IMR-90 (cell line): ENCODE results near the gene RB1. TPM values are rescaled to one million over a fixed set of nuclear protein-coding genes. Genes with fewer than 3 reads are reported as not detected.

Experiments used
- ATAC-seq: fragments of 200-7000 bp; cut with Tn5 transposase; 2 replicates; pipeline ENCODE4 v1.9.1; 2020; ENCODE audit warnings: low read depth, mild to moderate bottlenecking, moderate library complexity
- BruUV-seq: library from RNA; stranded (reverse); fragments of 400-500 nt; replicated peaks from 2 replicates; lab custom pipeline; 2021; lab: Mats Ljungman, UMichigan
- CTCF ChIA-PET: fragments of 300-600 bp; formaldehyde crosslinking; extraction: SDS; loops from one replicate; lab custom pipeline; 2021; ENCODE audit warnings: antibody characterized with exemption; lab: Yijun Ruan, JAX
- POLR2A ChIA-PET: fragments of 300-600 bp; sonication (Branson Sonifier 250); formaldehyde crosslinking; loops from one replicate; lab custom pipeline; 2022; ENCODE audit warnings: antibody characterized with exemption; ENCODE audit not compliant: unreplicated experiment; lab: Charles Lee
- DNase-seq: peaks from one replicate; pipeline ENCODE4 v3.0.0; 2013
- H2AFZ ChIP-seq: replicated peaks from 2 replicates; pipeline ENCODE3; 2013; ENCODE audit warnings: low read length, mild to moderate bottlenecking; ENCODE audit not compliant: poor library complexity
- H2AK5ac ChIP-seq: 2 replicates; pipeline ENCODE4 v1.6.1; 2013; ENCODE audit warnings: low read depth, low read length, inconsistent platforms
- H2AK9ac ChIP-seq: replicated peaks from 2 replicates; pipeline ENCODE3; 2013; ENCODE audit warnings: mild to moderate bottlenecking, low read depth, low read length, moderate library complexity; ENCODE audit not compliant: poor library complexity
- H2BK120ac ChIP-seq: 2 replicates; pipeline ENCODE4 v1.6.1; 2013; ENCODE audit warnings: low read depth, low read length, inconsistent platforms
- H2BK15ac ChIP-seq: 3 replicates; pipeline ENCODE4 v1.6.1; 2013; ENCODE audit warnings: low read depth, low read length, inconsistent platforms
- H2BK20ac ChIP-seq: 2 replicates; pipeline ENCODE4 v1.6.1; 2013; ENCODE audit warnings: low read depth, mild to moderate bottlenecking, inconsistent platforms, low read length, moderate library complexity
- H2BK5ac ChIP-seq: 2 replicates; pipeline ENCODE4 v1.6.1; 2013; ENCODE audit warnings: mild to moderate bottlenecking, low read depth, low read length, inconsistent platforms; ENCODE audit not compliant: poor library complexity, severe bottlenecking
- H3K14ac ChIP-seq: replicated peaks from 2 replicates; pipeline ENCODE4 v1.6.1; 2013; ENCODE audit warnings: low read depth, low read length, inconsistent platforms
- H3K18ac ChIP-seq: 2 replicates; pipeline ENCODE4 v1.6.1; 2013; ENCODE audit warnings: low read depth, low read length, control low read depth
- H3K23ac ChIP-seq: 2 replicates; pipeline ENCODE4 v1.6.1; 2013; ENCODE audit warnings: low read depth, low read length, inconsistent platforms
- H3K27ac ChIP-seq: 2 replicates; pipeline ENCODE4 v1.5.1; 2013; ENCODE audit warnings: mild to moderate bottlenecking, control low read depth, low read length; ENCODE audit not compliant: insufficient read depth
- H3K27me3 ChIP-seq: 2 replicates; pipeline ENCODE4 v1.6.1; 2013; ENCODE audit warnings: low read length; ENCODE audit not compliant: control insufficient read depth, insufficient read depth
- H3K36me3 ChIP-seq: 2 replicates; pipeline ENCODE4 v1.6.1; 2013; ENCODE audit warnings: low read length, mixed read lengths; ENCODE audit not compliant: control insufficient read depth, insufficient read depth
- H3K4ac ChIP-seq: 2 replicates; pipeline ENCODE4 v1.6.1; 2013; ENCODE audit warnings: low read depth, low read length, inconsistent platforms
- H3K4me1 ChIP-seq: 2 replicates; pipeline ENCODE4 v1.6.1; 2013; ENCODE audit warnings: low read length, mixed read lengths; ENCODE audit not compliant: control insufficient read depth, insufficient read depth
- H3K4me2 ChIP-seq: 2 replicates; pipeline ENCODE4 v1.6.1; 2013; ENCODE audit warnings: low read depth, mild to moderate bottlenecking, control low read depth, low read length, moderate library complexity
- H3K4me3 ChIP-seq: 2 replicates; pipeline ENCODE4 v1.5.1; 2013; ENCODE audit warnings: low read depth, mild to moderate bottlenecking, control low read depth, low read length, moderate library complexity; ENCODE audit not compliant: insufficient read depth
- H3K56ac ChIP-seq: 2 replicates; pipeline ENCODE4 v1.6.1; 2013; ENCODE audit warnings: low read length, inconsistent platforms; ENCODE audit not compliant: insufficient read depth; ENCODE audit errors: extremely low read depth
- H3K79me1 ChIP-seq, 2 experiments: 2 replicates each; pipeline ENCODE4 v1.6.1; 2013; ENCODE audit warnings: low read length in 2 of 2, inconsistent platforms in 1 of 2, low read depth in 1 of 2
- H3K9ac ChIP-seq: 2 replicates; pipeline ENCODE4 v1.6.1; 2013; ENCODE audit warnings: low read depth, low read length, control low read depth
- H3K9me1 ChIP-seq: 2 replicates; pipeline ENCODE4 v1.6.1; 2013; ENCODE audit warnings: low read length, inconsistent platforms; ENCODE audit not compliant: insufficient read depth
- H3K9me3 ChIP-seq: 2 replicates; pipeline ENCODE4 v1.6.1; 2013; ENCODE audit warnings: low read length; ENCODE audit not compliant: control insufficient read depth, insufficient read depth
- H4K20me1 ChIP-seq: 2 replicates; pipeline ENCODE4 v1.6.1; 2013; ENCODE audit warnings: low read length, inconsistent platforms; ENCODE audit not compliant: insufficient read depth
- H4K5ac ChIP-seq: 2 replicates; pipeline ENCODE4 v1.6.1; 2013; ENCODE audit warnings: mild to moderate bottlenecking, low read depth, low read length, control low read depth
- H4K8ac ChIP-seq, 2 experiments: 2 replicates each; pipeline ENCODE4 v1.6.1; 2013; ENCODE audit warnings: low read depth in 2 of 2, low read length in 2 of 2, control low read depth in 1 of 2, inconsistent platforms in 1 of 2
- H4K91ac ChIP-seq: 2 replicates; pipeline ENCODE4 v1.6.1; 2013; ENCODE audit warnings: low read depth, low read length, inconsistent platforms; ENCODE audit not compliant: insufficient read depth
- CEBPB ChIP-seq: IDR thresholded peaks from 2 replicates; pipeline ENCODE4 v1.6.1; 2012; ENCODE audit warnings: low read depth, low read length, improper control_type of control experiment
- CHD1 ChIP-seq: IDR thresholded peaks from 2 replicates; pipeline ENCODE4 v1.6.1; 2012; ENCODE audit warnings: low read depth, low read length, improper control_type of control experiment
- CTCF ChIP-seq: conservative IDR thresholded peaks from 2 replicates; pipeline ENCODE4 v1.5.1; 2012; ENCODE audit warnings: mild to moderate bottlenecking, low read depth, low read length, improper control_type of control experiment
- FOS ChIP-seq: fragments of 150-350 bp; IDR thresholded peaks from 2 replicates; pipeline ENCODE4 v1.6.1; 2016; ENCODE audit warnings: low read depth, low read length
- MAFK ChIP-seq: IDR thresholded peaks from 2 replicates; pipeline ENCODE4 v1.6.1; 2012; ENCODE audit warnings: low read depth, low read length, improper control_type of control experiment
- MAZ ChIP-seq: IDR thresholded peaks from 2 replicates; pipeline ENCODE4 v1.6.1; 2012; ENCODE audit warnings: low read depth, mild to moderate bottlenecking, low read length, improper control_type of control experiment, moderate library complexity, borderline replicate concordance
- MXI1 ChIP-seq: IDR thresholded peaks from 2 replicates; pipeline ENCODE4 v1.6.1; 2012; ENCODE audit warnings: low read depth, mild to moderate bottlenecking, low read length, moderate library complexity, borderline replicate concordance
- RAD21 ChIP-seq: IDR thresholded peaks from 2 replicates; pipeline ENCODE4 v1.6.1; 2012; ENCODE audit warnings: low read length, improper control_type of control experiment
- RCOR1 ChIP-seq: IDR thresholded peaks from 2 replicates; pipeline ENCODE4 v1.6.1; 2012; ENCODE audit warnings: mild to moderate bottlenecking, low read length, improper control_type of control experiment; ENCODE audit not compliant: insufficient replicate concordance
- RFX5 ChIP-seq: IDR thresholded peaks from 2 replicates; pipeline ENCODE4 v1.8.0; 2012; ENCODE audit warnings: low read depth, mild to moderate bottlenecking, low read length, moderate library complexity
- SMC3 ChIP-seq: fragments of 150-350 bp; IDR thresholded peaks from 2 replicates; pipeline ENCODE4 v1.6.1; 2016; ENCODE audit warnings: low read depth, mild to moderate bottlenecking, antibody characterized with exemption, low read length, moderate library complexity
- USF2 ChIP-seq: fragments of 150-350 bp; IDR thresholded peaks from 2 replicates; pipeline ENCODE4 v1.6.1; 2017; ENCODE audit warnings: mild to moderate bottlenecking, antibody characterized with exemption, low read length, low read depth
- WGBS, 2 experiments: methylation state at CpG; one replicate each; pipeline versions ENCODE4 v1.1.5 to v1.1.7; 2013; ENCODE audit warnings: missing lambda C conversion rate in 2 of 2; ENCODE audit not compliant: insufficient read length in 1 of 2; ENCODE audit errors: extremely low coverage in 2 of 2; 5-methylcytosine and 5-hydroxymethylcytosine counted together
- dilution Hi-C: fragments of 300-500 bp; cut with HindIII; formaldehyde crosslinking; loops from one replicate; pipeline ENCODE4 v1.14.3; 2018; ENCODE audit warnings: low sequenced_read_pairs; ENCODE audit not compliant: unreplicated experiment
- in situ Hi-C: fragments of 300-500 bp; cut with MboI; formaldehyde crosslinking; loops from 3 replicates; pipeline ENCODE4 v1.14.3; 2019; ENCODE audit warnings: low sequenced_read_pairs, inconsistent platforms, mixed read lengths
- intact Hi-C: fragments of 100-400 bp; cut with micrococcal nuclease; formaldehyde crosslinking; loops from 2 replicates; pipeline ENCODE4 v1.10.0; 2022
- polyA plus RNA-seq, 3 experiments: library from polyadenylated mRNA; depleted of rRNA; stranded (reverse); fragments of >200 nt; gene quantifications; 2 replicates each; pipeline ENCODE4 v1.2.3, GENCODE V29; 2012; ENCODE audit warnings: low replicate concordance in 1 of 3
- total RNA-seq: library from RNA; depleted of rRNA; stranded (reverse); fragments of >200 nt; gene quantifications from 2 replicates; pipeline ENCODE4 v1.2.3, GENCODE V29; 2012
- TF ChIP-seq, protein P1 (sequence below): fragments of 150-350 bp; IDR thresholded peaks from 2 replicates; pipeline ENCODE4 v1.6.1; 2016; ENCODE audit warnings: low read depth, mild to moderate bottlenecking, low read length, moderate library complexity, borderline replicate concordance

The RB1 gene
- total and polyA plus RNA-seq, 2 of the 4 experiments (the other 2 are of a cell fraction): 11.4 to 15.4 TPM

- in situ Hi-C loops: no loop called here
- Histone ChIP-seq H2BK5ac (no peak overlapping the region), H3K4me2 (no peak overlapping the region), H3K56ac (no peak overlapping the region), H2AFZ (no peak overlapping the region), H2AK9ac (no peak overlapping the region), H4K91ac (no peak overlapping the region), H3K14ac (no peak overlapping the region), H4K8ac (no peak overlapping the region), H4K20me1 (no peaks in the 10 kb centered on the region), H2BK120ac (no peak overlapping the region), H4K5ac (no peak overlapping the region), H3K9ac (no peak overlapping the region), H3K27me3 (no peaks in the 10 kb centered on the region), H3K4me3 (no peak overlapping the region), H3K79me1 (no peaks in the 10 kb centered on the region), H2AK5ac (no peak overlapping the region), H3K27ac (no peak overlapping the region), H3K9me1 (no peaks in the 10 kb centered on the region), H2BK15ac (no peak overlapping the region), H3K18ac (no peak overlapping the region), H3K9me3 (no peaks in the 10 kb centered on the region), H3K36me3 (no peaks in the 10 kb centered on the region), H3K4me1 (no peaks in the 10 kb centered on the region), H2BK20ac (no peak overlapping the region), H3K4ac (no peak overlapping the region), H3K23ac (no peak overlapping the region)
- intact Hi-C loops: no loop called here
- no CpG with 5 or more reads among the region's 2 CpGs for WGBS, 2 experiments
- ATAC-seq (no peak), DNase-seq (no peak)
- BruUV-seq: no TSS peak
- dilution Hi-C loops: no loop called here
- TF ChIP-seq MXI1 (no peak), FOS (no peak), CEBPB (no peak), MAFK (no peak), RFX5 (no peak), CHD1 (no peak), USF2 (no peak), MAZ (no peak), SMC3 (no peak), RCOR1 (no peak), CTCF (no peak), RAD21 (no peak)
- TF ChIP-seq, protein P1, sequence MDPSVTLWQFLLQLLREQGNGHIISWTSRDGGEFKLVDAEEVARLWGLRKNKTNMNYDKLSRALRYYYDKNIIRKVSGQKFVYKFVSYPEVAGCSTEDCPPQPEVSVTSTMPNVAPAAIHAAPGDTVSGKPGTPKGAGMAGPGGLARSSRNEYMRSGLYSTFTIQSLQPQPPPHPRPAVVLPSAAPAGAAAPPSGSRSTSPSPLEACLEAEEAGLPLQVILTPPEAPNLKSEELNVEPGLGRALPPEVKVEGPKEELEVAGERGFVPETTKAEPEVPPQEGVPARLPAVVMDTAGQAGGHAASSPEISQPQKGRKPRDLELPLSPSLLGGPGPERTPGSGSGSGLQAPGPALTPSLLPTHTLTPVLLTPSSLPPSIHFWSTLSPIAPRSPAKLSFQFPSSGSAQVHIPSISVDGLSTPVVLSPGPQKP: no peak
- POLR2A ChIA-PET: no interaction called here
- CTCF ChIA-PET: interaction anchor here (0.7 kb wide), 1 partner anchor 10 kb away, joined by 4 read pairs; no protein-coding TSS in a partner anchor
Observed at GRCh38 chr13:48278806-48279205, 24.7 kb upstream of the RB1 start.
